HepG2 (cell line): Measurements from ENCODE around the gene RMI1. TPM values are rescaled to one million over a fixed set of nuclear protein-coding genes. Genes with fewer than 3 reads are reported as not detected.
A peak's percentile ranks its signal among the peaks of the same experiment; 100 is the strongest.

Experiments
- BCL6 ChIP-seq: IDR thresholded peaks from 2 replicates; pipeline ENCODE4 v1.6.1; 2016; ENCODE audit warnings: missing genetic modification reagents, missing compliant biosample characterization
- CENPX ChIP-seq: sonication (generic); formaldehyde crosslinking; IDR thresholded peaks from 2 replicates; pipeline ENCODE4 v1.9.0; 2021; ENCODE audit warnings: mild to moderate bottlenecking, missing genetic modification reagents, moderate library complexity
- NFE2 ChIP-seq: sonication (generic); formaldehyde crosslinking; IDR thresholded peaks from 2 replicates; pipeline ENCODE4 v1.4.0; 2020; ENCODE audit warnings: missing genetic modification reagents
- NKX3-1 ChIP-seq: sonication (generic); formaldehyde crosslinking; IDR thresholded peaks from 2 replicates; pipeline ENCODE4 v1.5.0; 2020; ENCODE audit warnings: missing genetic modification reagents
- RFXAP ChIP-seq: sonication (generic); formaldehyde crosslinking; IDR thresholded peaks from 2 replicates; pipeline ENCODE4 v1.4.0; 2020; ENCODE audit warnings: missing genetic modification reagents, borderline replicate concordance
- SALL1 ChIP-seq: sonication (generic); formaldehyde crosslinking; IDR thresholded peaks from 2 replicates; pipeline ENCODE4 v1.8.0; 2022; ENCODE audit warnings: mild to moderate bottlenecking, missing genetic modification reagents
- SAP130 ChIP-seq: IDR thresholded peaks from 2 replicates; pipeline ENCODE4 v1.6.1; 2016; ENCODE audit warnings: low read depth
- SMC3 ChIP-seq: IDR thresholded peaks from 2 replicates; pipeline ENCODE4 v1.6.1; 2011; ENCODE audit warnings: low read length, improper control_type of control experiment
- SOX13 ChIP-seq, 3 experiments: fragments of 450-650 bp in 1 of 3; sonication (generic) in 1 of 3; formaldehyde crosslinking in 1 of 3; IDR thresholded peaks in 2 of 3; conservative IDR thresholded peaks in 1 of 3; 2 replicates each; pipeline versions ENCODE4 v1.5.0 to v1.6.1; 2016 to 2020; ENCODE audit warnings: antibody characterized with exemption in 1 of 3, mild to moderate bottlenecking in 1 of 3, missing compliant biosample characterization in 1 of 3, missing genetic modification reagents in 1 of 3, moderate library complexity in 1 of 3
- ZNF282 ChIP-seq: fragments of 450-650 bp; IDR thresholded peaks from 2 replicates; pipeline ENCODE4 v1.6.1; 2018; ENCODE audit not compliant: partially characterized antibody
- ZNF367 ChIP-seq: sonication (generic); formaldehyde crosslinking; IDR thresholded peaks from 2 replicates; pipeline ENCODE4 v1.4.0; 2020; ENCODE audit warnings: missing genetic modification reagents, borderline replicate concordance
- ZNF746 ChIP-seq: sonication (generic); formaldehyde crosslinking; IDR thresholded peaks from 2 replicates; pipeline ENCODE4 v1.8.0; 2022; ENCODE audit warnings: mild to moderate bottlenecking, missing genetic modification reagents
- ZNF790 ChIP-seq: sonication (generic); formaldehyde crosslinking; IDR thresholded peaks from 2 replicates; pipeline ENCODE4 v1.8.0; 2022; ENCODE audit warnings: missing genetic modification reagents, mild to moderate bottlenecking, borderline replicate concordance
- polyA plus RNA-seq, 8 experiments: library from polyadenylated mRNA; depleted of rRNA in 3 of 8; stranded (reverse) in 7 of 8; unstranded in 1 of 8; fragments of >200 nt; fragmentation: Illumina TruSeq in 4 of 8; extraction: Trizol in 4 of 8; gene quantifications; 2 replicates each; pipeline versions ENCODE4 v1.2.1 to v1.2.3, GENCODE V29; 2011 to 2016; ENCODE audit warnings: low read depth in 4 of 8, missing spikeins in 1 of 8, mixed read lengths in 1 of 8; ENCODE audit not compliant: insufficient read depth in 1 of 8
- total RNA-seq, 5 experiments: library from RNA; depleted of rRNA; stranded (reverse); fragments of >200 nt; fragmentation: Illumina TruSeq; extraction: Trizol; gene quantifications; 2 replicates each; pipeline ENCODE4 v1.2.3, GENCODE V29; 2016; ENCODE audit warnings: low read depth in 1 of 5
- TF ChIP-seq, protein P1 (sequence below): IDR thresholded peaks from 2 replicates; pipeline ENCODE4 v1.6.1; 2016; ENCODE audit warnings: missing genetic modification reagents, missing compliant biosample characterization
- TF ChIP-seq, protein P2 (sequence below): sonication (generic); formaldehyde crosslinking; IDR thresholded peaks from 2 replicates; pipeline ENCODE4 v1.5.0; 2020; ENCODE audit warnings: mild to moderate bottlenecking, low read depth, missing genetic modification reagents, borderline replicate concordance
- TF ChIP-seq, protein P3 (sequence below): IDR thresholded peaks from 2 replicates; pipeline ENCODE4 v1.6.1; 2012; ENCODE audit warnings: inconsistent platforms
- TF ChIP-seq, protein P4 (sequence below): sonication (generic); IDR thresholded peaks from 2 replicates; pipeline ENCODE4 v1.6.1; 2016; ENCODE audit warnings: low read depth, borderline replicate concordance
- TF ChIP-seq, protein P5 (sequence below): sonication (generic); formaldehyde crosslinking; IDR thresholded peaks from 2 replicates; pipeline ENCODE4 v1.5.0; 2020; ENCODE audit warnings: mild to moderate bottlenecking, missing genetic modification reagents, borderline replicate concordance
- TF ChIP-seq, protein P6 (sequence below): IDR thresholded peaks from 2 replicates; pipeline ENCODE4 v1.6.1; 2016
- TF ChIP-seq, protein P7 (sequence below): sonication (generic); formaldehyde crosslinking; IDR thresholded peaks from 2 replicates; pipeline ENCODE4 v1.5.0; 2020; ENCODE audit warnings: mild to moderate bottlenecking, missing genetic modification reagents, moderate library complexity

RMI1 gene
- total and polyA plus RNA-seq, 2 of the 13 experiments (the other 11 are each of a cell fraction or from before 2014, with no cell fraction given): 0.54 to 3.7 TPM

DNA sequence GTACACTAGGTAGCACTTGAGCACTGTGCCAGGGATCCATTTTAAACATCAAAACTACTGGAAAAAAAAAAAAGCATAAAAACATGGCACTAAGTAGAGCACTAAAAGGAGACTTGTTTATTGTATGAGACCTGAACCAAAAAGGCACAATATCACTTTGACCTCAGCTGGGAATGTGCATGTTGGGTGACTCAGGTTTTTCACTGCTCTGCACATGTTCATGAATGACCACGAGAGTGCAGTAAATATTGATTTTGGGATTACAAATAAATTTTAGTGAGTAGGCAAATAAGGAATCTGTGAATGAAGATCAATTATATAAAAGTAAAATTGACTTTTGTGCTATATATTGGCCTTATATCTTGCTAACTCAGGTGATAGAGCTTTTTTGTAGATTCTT lies 11.8 kb downstream of the RMI1 start (continued):
- TF ChIP-seq ZNF746 (CRISPR knock-in tag) (no peak), ZNF367 (CRISPR knock-in tag) (no peak), ZNF282 (no peak), SMC3 (0 out of 2 replicates have a peak, but pooled peaks have one; percentile 12), NFE2 (peak; percentile 85; the same call in 1 of the 2 replicates), SALL1 (CRISPR knock-in tag) (peak; percentile 61; the same call in 1 of the 2 replicates), CENPX (CRISPR knock-in tag) (no peak), NKX3-1 (CRISPR knock-in tag) (no peak), ZNF790 (CRISPR knock-in tag) (no peak), BCL6 (CRISPR knock-in tag) (peak; percentile 44; the same call in 1 of the 2 replicates), RFXAP (CRISPR knock-in tag) (no peak), SOX13 (IDR thresholded peaks at IDR 0.05) (no peak), SOX13 (CRISPR knock-in tag; conservative IDR thresholded peaks at IDR 0.05 in 1 of 2, IDR thresholded peaks at IDR 0.05 in 1 of 2) (peak in 1 of 2 experiments; percentile 72; a peak in 1 of 4 replicates), SAP130 (peak; percentile 90)
- TF ChIP-seq, protein P1, sequence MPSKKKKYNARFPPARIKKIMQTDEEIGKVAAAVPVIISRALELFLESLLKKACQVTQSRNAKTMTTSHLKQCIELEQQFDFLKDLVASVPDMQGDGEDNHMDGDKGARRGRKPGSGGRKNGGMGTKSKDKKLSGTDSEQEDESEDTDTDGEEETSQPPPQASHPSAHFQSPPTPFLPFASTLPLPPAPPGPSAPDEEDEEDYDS (CRISPR knock-in tag): peak; percentile 36; the same call in 1 of the 2 replicates
- TF ChIP-seq, protein P2, sequence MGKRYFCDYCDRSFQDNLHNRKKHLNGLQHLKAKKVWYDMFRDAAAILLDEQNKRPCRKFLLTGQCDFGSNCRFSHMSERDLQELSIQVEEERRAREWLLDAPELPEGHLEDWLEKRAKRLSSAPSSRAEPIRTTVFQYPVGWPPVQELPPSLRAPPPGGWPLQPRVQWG (CRISPR knock-in tag): no peak
- TF ChIP-seq, protein P3, sequence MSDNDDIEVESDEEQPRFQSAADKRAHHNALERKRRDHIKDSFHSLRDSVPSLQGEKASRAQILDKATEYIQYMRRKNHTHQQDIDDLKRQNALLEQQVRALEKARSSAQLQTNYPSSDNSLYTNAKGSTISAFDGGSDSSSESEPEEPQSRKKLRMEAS: peak; percentile 75
- TF ChIP-seq, protein P4, sequence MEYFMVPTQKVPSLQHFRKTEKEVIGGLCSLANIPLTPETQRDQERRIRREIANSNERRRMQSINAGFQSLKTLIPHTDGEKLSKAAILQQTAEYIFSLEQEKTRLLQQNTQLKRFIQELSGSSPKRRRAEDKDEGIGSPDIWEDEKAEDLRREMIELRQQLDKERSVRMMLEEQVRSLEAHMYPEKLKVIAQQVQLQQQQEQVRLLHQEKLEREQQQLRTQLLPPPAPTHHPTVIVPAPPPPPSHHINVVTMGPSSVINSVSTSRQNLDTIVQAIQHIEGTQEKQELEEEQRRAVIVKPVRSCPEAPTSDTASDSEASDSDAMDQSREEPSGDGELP: peak; percentile 78
- TF ChIP-seq, protein P5, sequence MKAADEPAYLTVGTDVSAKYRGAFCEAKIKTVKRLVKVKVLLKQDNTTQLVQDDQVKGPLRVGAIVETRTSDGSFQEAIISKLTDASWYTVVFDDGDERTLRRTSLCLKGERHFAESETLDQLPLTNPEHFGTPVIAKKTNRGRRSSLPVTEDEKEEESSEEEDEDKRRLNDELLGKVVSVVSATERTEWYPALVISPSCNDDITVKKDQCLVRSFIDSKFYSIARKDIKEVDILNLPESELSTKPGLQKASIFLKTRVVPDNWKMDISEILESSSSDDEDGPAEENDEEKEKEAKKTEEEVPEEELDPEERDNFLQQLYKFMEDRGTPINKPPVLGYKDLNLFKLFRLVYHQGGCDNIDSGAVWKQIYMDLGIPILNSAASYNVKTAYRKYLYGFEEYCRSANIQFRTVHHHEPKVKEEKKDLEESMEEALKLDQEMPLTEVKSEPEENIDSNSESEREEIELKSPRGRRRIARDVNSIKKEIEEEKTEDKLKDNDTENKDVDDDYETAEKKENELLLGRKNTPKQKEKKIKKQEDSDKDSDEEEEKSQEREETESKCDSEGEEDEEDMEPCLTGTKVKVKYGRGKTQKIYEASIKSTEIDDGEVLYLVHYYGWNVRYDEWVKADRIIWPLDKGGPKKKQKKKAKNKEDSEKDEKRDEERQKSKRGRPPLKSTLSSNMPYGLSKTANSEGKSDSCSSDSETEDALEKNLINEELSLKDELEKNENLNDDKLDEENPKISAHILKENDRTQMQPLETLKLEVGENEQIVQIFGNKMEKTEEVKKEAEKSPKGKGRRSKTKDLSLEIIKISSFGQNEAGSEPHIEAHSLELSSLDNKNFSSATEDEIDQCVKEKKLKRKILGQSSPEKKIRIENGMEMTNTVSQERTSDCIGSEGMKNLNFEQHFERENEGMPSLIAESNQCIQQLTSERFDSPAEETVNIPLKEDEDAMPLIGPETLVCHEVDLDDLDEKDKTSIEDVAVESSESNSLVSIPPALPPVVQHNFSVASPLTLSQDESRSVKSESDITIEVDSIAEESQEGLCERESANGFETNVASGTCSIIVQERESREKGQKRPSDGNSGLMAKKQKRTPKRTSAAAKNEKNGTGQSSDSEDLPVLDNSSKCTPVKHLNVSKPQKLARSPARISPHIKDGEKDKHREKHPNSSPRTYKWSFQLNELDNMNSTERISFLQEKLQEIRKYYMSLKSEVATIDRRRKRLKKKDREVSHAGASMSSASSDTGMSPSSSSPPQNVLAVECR: no peak; the same call in 1 of the 2 replicates
- TF ChIP-seq, protein P6, sequence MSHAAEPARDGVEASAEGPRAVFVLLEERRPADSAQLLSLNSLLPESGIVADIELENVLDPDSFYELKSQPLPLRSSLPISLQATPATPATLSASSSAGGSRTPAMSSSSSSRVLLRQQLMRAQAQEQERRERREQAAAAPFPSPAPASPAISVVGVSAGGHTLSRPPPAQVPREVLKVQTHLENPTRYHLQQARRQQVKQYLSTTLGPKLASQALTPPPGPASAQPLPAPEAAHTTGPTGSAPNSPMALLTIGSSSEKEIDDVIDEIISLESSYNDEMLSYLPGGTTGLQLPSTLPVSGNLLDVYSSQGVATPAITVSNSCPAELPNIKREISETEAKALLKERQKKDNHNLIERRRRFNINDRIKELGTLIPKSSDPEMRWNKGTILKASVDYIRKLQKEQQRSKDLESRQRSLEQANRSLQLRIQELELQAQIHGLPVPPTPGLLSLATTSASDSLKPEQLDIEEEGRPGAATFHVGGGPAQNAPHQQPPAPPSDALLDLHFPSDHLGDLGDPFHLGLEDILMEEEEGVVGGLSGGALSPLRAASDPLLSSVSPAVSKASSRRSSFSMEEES (CRISPR knock-in tag): peak; percentile 78; the same call in 1 of the 2 replicates
- TF ChIP-seq, protein P7, sequence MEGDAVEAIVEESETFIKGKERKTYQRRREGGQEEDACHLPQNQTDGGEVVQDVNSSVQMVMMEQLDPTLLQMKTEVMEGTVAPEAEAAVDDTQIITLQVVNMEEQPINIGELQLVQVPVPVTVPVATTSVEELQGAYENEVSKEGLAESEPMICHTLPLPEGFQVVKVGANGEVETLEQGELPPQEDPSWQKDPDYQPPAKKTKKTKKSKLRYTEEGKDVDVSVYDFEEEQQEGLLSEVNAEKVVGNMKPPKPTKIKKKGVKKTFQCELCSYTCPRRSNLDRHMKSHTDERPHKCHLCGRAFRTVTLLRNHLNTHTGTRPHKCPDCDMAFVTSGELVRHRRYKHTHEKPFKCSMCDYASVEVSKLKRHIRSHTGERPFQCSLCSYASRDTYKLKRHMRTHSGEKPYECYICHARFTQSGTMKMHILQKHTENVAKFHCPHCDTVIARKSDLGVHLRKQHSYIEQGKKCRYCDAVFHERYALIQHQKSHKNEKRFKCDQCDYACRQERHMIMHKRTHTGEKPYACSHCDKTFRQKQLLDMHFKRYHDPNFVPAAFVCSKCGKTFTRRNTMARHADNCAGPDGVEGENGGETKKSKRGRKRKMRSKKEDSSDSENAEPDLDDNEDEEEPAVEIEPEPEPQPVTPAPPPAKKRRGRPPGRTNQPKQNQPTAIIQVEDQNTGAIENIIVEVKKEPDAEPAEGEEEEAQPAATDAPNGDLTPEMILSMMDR (CRISPR knock-in tag): peak; percentile 42
